GM19438 (cell line): Measurements from ENCODE around the gene FAM81B.

Source experiments
- ATAC-seq: cut with Tn5 transposase; IDR thresholded peaks from one replicate; pipeline ENCODE4 v1.9.1; 2021; ENCODE audit warnings: low read depth; ENCODE audit not compliant: unreplicated experiment

FAM81B gene

DNA sequence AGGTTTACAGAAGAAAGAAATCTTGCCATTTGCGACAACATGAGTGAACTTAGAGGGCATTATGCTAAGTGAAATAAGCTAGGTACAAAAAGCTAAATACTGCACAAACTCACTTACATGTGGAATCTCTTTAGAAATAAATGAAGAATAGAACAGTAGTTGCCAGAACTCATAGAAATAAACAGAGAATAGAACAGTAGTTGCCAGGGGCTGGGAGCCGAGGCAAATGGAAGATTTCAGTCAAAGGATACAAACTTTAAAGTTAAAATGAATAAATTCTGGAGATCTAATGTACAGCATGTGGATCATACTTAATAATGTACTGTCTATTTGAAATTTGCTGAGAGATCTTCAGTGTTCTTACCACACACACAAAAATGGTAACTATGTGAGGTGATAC lies 63.4 kb downstream of the FAM81B start:
- no peak for ATAC-seq

DNA sequence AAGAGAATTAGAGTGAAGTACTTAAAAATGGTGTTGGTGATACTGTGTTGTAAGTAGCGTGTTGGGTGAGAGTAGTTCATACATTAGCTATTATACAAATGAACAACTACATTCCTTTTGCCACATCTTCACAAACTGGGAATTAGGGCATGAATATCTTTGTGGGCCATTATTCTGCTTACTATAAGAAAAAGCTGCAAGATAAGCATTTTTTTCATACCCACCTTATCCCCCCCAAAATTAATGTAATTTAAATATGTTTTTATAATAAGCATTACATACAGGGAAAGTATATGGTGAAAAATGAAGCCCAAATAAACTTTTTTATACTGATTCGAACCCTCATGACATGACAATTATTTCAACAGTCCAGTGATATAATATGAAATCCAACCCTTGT lies 69.5 kb downstream of the FAM81B start:
- ATAC-seq = no peak

DNA sequence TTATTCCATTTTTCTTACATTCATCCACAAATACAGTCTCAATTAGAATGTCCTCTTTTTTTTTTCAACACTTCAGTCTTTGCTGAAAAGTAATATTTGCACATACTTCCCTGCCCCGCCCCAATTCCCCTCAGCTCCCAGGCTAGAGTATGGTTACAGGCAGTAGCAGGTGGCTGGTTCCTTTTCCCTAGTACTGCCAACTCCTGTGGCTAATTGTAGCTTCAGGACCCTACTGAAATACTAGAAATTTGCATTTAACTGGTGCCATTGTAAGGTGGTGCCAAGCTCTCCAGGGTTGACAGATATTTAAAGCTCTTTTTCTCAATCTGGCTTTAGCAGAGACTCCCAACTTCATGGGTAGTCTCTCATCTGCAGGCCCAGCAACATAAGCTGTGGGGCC lies 80.3 kb downstream of the FAM81B start:
- no peak for ATAC-seq

DNA sequence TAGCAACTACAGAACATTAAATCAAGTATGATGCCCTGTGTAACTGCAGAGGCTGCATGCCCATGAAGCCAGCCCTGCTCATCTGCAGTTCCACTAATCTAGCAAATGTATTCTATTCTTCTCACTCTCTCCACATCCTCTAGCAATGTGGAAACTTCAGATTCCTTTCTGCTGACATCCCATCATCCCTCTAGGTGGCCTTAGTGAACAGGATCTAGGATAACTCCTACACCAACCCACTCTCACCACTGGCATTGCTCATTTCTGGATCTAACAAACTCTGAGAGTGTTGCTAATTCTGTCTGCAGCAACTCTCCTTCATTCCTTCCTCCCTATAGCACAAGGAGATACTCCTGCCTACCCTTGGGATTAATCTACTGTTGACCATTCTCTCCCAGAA lies 80.8 kb downstream of the FAM81B start:
- no peak for ATAC-seq

DNA sequence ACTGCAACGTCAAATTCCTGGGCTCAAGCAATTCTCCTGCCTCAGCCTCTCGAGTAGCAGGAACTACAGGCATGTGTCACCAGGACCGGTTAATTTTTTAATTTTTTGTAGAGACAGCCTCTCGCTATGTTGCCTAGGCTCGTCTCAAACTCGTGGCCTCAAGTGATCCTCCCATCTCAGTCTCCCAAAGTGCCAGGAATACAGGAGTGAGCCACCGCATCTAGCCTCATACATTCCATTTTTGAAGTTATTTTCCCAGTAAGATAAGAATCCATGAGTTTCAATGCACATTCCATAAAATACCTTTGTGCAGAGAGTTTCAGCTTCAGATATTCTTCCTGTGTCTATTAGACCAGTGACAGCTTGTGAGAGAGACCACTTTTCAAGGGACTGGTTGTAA lies 93.3 kb downstream of the FAM81B start:
- no peak for ATAC-seq

DNA sequence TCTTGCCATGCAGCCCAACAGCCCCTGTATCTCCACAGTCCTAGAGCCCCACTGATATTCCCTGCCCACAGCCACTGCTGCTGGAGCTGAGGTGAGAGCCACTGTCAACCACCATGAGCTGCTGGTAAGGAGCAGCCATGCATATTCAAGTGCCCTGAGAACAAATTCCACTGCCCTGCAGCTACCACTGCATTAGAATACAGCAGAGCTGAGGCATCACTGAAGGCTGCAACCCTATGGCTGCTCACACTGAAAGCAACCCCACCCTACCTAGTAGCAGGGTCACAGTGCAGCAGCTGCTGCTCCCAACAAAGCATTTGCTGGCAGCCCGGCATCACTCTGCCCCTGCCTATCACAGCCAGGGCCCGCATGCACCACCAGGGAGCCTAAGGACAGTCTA lies 95.0 kb downstream of the FAM81B start:
- no peak for ATAC-seq

DNA sequence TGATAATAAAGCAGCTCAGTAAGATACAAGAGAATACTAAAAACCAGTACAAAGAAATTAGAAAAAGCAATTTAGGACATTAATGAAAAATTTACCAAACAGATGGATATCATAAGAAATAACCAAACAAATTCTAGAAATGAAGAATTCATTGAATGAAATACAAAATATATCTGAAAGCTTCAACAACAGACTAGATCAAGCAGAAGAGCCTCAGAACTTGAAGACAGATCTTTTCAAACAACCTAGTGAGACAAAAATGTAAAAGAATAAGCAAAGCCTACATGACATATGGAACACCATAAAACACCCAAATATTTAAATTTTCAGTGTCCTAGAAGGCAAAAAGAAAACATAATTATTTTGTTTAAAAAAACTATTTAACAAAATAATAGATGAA lies 96.7 kb downstream of the FAM81B start:
- no peak for ATAC-seq
